HG03457 (cell line): ENCODE measurements around the gene CYP2E1.
"Not testable (repeated sequence)": the region's sequence is repeated elsewhere in the genome, so short reads cannot be mapped to it uniquely, and the experiment has no call there.

Experiments used
- ATAC-seq: cut with Tn5 transposase; IDR thresholded peaks from one replicate; pipeline ENCODE4 v1.9.1; 2021; ENCODE audit warnings: moderate number of reproducible peaks; ENCODE audit not compliant: unreplicated experiment

CYP2E1 gene

DNA sequence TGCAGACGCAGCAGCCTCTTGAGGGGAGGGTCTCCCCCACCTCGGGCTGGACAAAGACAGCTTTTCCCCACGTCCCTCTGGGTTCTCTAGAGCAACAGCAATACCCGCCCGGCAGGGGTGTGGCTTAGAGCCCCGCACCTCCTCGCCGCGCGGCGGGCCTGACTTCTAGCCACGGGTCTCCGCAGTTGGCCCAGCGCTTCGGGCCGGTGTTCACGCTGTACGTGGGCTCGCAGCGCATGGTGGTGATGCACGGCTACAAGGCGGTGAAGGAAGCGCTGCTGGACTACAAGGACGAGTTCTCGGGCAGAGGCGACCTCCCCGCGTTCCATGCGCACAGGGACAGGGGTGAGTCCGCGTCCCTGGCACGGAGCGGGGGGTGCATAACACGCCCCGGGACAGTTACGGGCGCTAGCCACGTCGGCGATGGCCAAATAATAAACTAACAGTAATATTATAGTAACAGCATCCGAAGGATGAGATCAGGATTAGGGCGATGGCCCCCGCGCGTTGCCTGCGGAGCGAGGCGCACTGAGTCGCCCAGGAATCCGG lies 1.2 kb downstream of the CYP2E1 start:
- no peak for ATAC-seq

GRCh38 chr10:133528845-133529575 lies 1.8 kb downstream of the CYP2E1 start:
- ATAC-seq = no peak

DNA sequence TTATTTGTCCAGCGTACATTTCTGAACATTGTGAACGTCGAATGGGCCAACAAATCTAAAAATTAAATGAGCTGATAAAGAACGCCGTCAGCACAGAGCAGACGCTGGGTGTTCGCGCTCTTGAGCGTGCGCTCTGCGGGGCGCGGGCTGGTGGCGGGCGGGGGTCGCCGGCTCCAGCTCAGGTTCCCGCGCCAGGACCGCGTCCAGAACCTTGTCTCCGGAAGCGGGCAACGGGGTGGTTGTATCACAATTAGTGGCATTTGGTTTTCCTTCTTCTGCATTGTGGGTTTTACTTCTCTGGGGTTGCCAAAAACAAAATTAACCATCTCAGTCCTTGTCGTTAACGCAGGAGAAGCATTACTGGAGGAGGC lies 2.4 kb downstream of the CYP2E1 start:
- ATAC-seq = no peak

GRCh38 chr10:133530506-133530905 lies 3.3 kb downstream of the CYP2E1 start:
- no peak for ATAC-seq

DNA sequence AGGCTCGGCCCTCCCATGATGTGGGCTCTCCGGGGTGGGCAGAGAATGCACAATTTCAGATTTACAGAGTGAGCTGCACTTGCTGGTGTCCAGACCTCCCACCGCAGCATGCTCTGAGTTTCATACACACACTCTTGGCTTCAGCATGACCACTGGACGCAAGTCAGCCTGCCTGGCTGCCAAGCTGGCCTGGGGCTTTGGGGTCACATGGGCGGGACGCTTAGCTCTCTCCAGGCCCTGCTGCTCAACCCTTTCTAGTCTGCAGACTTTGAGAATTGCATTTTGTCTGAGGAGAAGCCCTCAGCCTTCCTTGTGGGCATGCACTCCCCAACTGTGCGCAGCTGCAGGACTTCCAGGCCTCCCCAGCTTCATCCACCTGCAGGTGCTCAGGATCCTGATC lies 5.7 kb downstream of the CYP2E1 start:
- no peak for ATAC-seq

GRCh38 chr10:133534417-133534816 lies 7.3 kb downstream of the CYP2E1 start:
- no peak for ATAC-seq

- ATAC-seq = no peak
Observed at GRCh38 chr10:133536198-133536597, 9.0 kb downstream of the CYP2E1 start.

GRCh38 chr10:133537546-133538545 lies 10.7 kb downstream of the CYP2E1 start:
- no peak for ATAC-seq

GRCh38 chr10:133541441-133541975 lies 14.3 kb downstream of the CYP2E1 start:
- ATAC-seq = not testable (repeated sequence)

DNA sequence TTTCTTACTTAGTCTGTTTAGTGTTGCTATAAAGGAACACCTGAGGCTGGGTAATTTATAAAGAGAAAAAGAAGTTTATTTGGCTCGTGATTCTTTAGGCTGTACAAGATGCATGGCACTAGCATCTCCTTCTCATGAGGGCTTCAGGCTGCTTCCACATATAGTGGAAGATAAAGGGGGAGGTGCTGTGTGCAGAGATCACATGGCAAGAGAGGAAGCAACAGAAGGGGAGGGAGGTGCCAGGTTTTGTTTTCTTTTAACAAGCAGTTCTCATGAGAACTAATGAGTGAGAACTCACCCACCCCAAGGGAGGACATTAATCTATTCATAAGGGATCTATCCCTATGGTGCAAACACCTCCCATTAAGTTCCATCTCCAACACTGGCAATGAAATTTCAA lies 17.3 kb downstream of the CYP2E1 start:
- ATAC-seq = no peak

- no peak for ATAC-seq
Observed at GRCh38 chr10:133554600-133554999, 27.4 kb downstream of the CYP2E1 start.

GRCh38 chr10:133555521-133555920 lies 28.4 kb downstream of the CYP2E1 start:
- no peak for ATAC-seq

GRCh38 chr10:133557381-133557780 lies 30.2 kb downstream of the CYP2E1 start:
- ATAC-seq = no peak

- ATAC-seq = no peak
Observed at GRCh38 chr10:133559216-133559615, 32.1 kb downstream of the CYP2E1 start.

DNA sequence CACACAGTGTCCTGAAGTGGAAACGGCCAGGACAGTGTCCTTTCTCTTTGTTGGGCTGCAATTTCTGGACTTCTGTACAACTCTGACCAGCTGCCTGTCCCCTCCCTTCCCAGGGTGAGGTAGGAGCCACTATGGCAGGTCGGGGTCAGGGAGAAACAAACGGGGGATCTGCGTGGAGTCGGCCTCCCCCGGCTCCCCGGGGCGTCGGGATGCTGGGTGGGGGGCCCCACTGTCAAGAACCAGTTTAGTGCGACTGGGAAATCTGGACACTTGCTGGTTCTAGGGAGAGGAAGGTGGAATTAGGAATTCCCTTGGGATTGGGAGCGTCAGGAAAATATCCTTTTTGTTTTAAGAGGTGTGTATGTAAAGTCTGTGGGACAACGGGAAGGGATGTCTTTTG lies 37.7 kb downstream of the CYP2E1 start:
- no peak for ATAC-seq

DNA sequence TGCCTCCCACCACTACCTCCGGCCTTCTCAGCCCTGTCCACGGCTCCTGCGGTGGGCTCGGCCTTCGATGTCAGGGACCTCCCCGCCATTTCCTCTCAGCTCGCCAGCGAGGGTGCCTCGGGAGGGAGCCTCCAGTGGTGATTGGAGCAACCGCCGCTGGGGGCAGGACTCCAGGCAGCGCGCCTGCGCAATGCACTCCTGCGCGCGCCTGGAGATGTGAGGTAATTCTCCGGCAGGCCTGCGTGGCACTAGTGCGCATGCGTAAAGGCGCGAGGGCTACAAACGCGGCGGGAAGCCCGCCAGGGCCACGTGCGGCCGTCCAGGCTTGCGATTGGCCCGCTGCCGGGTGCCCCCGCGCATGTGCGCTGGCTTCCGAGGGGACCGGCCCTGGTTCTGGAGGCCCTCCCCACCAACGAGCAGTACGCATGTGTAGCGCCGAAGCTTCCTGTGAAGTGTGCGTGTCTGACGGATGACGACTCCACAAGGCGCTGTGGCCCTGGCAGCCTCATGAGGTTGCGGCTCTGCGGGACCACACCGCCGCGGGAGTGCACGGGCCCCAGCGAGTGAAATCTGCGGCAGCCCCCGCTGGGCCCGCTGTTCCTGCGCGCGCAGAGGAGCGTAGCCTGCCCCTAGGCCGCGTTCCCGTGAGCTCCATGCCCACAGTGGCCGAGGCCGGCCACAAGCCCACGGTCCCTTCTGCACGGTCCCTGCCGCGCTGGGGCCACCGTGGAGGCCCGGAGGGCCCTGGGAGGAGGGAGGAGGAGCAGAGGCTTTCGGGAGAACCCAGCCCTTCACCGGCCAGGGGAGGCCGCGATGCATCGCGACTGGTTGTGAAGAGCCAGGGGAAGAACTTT lies 38.5 kb downstream of the CYP2E1 start, which contains the start of gene SYCE1:
Gene SYCE1 (minus strand): TSS at position 143 of the 854 bp plus-strand sequence. CDS start 54 bp downstream, at position 89.
- ATAC-seq = no peak

- ATAC-seq = no peak
Observed at GRCh38 chr10:133567119-133567518, 40.0 kb downstream of the CYP2E1 start.

GRCh38 chr10:133567609-133568286 lies 40.6 kb downstream of the CYP2E1 start:
- ATAC-seq = no peak

GRCh38 chr10:133568287-133568614 lies 41.1 kb downstream of the CYP2E1 start:
- no peak for ATAC-seq
